GM10266 (cell line): Measurements from ENCODE around the gene MCIDAS.

Experiments
- DNase-seq: peaks from one replicate; pipeline ENCODE4 v3.0.0; 2012; ENCODE audit errors: extremely low spot score
- CTCF ChIP-seq: IDR thresholded peaks from 2 replicates; pipeline ENCODE4 v1.5.1; 2012; ENCODE audit warnings: mild to moderate bottlenecking, low read depth; ENCODE audit not compliant: control insufficient read depth, insufficient read depth; ENCODE audit errors: missing control alignments

MCIDAS gene

GRCh38 chr5:55230086-55230629, 3.0 kb upstream of the MCIDAS start:
- DNase-seq = peak; percentile 27
- TF ChIP-seq CTCF = no peak

GRCh38 chr5:55227664-55228430, 732 bp upstream of the MCIDAS start:
- TF ChIP-seq CTCF = no peak
- peak; percentile 26 for DNase-seq

GRCh38 chr5:55226027-55226933, 835 bp downstream of the MCIDAS start:
- peak; percentile 87 for TF ChIP-seq CTCF
- DNase-seq = peak; percentile 86

- peak; percentile 40 for DNase-seq
- no peak for TF ChIP-seq CTCF
These were observed 1.8 kb downstream of the MCIDAS start for GRCh38 chr5:55225346-55225745.

GRCh38 chr5:55223812-55224240, 3.3 kb downstream of the MCIDAS start:
- TF ChIP-seq CTCF = no peak
- no peak for DNase-seq

GRCh38 chr5:55222985-55223811, 3.9 kb downstream of the MCIDAS start:
- no peak for TF ChIP-seq CTCF
- DNase-seq = peak; percentile 24
